ACHN (cell line): ENCODE measurements around the gene CRYBG3.

Source experiments
- DNase-seq: peaks from one replicate; pipeline ENCODE4 v3.0.0-alpha.2; 2015
- in situ Hi-C: cut with HindIII; loops from 2 replicates; pipeline ENCODE4 v1.10.0; 2017; ENCODE audit warnings: low sequenced_read_pairs, low pct_ligation_motif_present, low pct_unique_long_range_greater_than_20kb

CRYBG3 gene

GRCh38 chr3:97821774-97822358 is at the start of gene CRYBG3:
Gene CRYBG3, plus strand, starts transcription at chr3:97822011. Its CDS starts 196 bp downstream, at chr3:97822207.
- DNase-seq, result peak; percentile 83
- in situ Hi-C loops, result no loop called here

DNA sequence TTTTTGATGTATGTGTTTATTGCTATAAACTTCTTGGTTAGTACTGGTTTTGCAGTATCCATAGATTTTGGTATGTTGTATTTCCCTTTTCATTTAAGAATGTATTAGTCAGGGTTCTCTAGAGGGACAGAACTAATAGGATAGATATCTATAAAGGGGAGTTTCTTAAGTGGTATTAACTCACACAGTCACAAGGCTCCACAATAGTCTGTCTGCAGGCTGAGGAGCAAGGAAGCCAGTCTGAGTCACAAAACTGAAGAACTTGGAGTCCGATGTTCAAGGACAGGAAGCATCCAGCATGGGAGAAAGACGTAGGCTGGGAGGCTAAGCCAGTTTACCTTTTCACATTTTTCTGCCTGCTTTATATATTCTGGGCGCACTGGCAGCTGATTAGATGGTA is 48.9 kb upstream of the CRYBG3 start:
- in situ Hi-C loops, result no loop called here
- DNase-seq, result no peak

GRCh38 chr3:97778152-97778551 is 43.7 kb upstream of the CRYBG3 start:
- in situ Hi-C loops, result no loop called here
- DNase-seq, result no peak

DNA sequence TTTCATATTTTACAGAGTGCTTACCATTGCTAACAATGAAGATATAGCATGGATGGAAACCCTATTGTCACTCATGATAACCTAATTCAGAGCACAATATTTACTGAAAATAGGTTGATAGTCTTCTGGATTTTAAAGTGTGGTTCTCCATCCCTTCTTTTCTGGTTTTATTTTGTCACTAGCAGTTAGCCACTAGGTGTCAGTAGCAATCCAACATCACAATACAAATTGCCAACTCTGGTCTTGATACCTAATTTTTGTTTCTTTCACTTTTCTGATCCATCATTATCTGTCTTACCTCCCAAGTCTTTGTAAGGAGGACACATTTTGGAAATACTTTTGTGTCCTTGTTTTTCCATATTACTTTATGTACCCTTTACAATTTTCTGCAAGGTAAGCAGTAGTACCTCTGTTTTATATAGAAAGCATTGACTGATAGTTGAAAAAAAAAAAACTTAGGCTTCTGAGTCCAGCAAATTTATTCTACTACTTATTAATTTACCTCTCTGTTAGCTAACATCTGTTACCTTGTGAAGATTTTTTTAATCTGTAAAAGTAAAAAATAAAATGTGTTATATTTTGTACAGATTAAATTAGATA is 28.3 kb upstream of the CRYBG3 start:
- peak; percentile 52 for DNase-seq
- in situ Hi-C loops, result no loop called here

- no peak for DNase-seq
- in situ Hi-C loops, result no loop called here
Observed at GRCh38 chr3:97795951-97796350, 25.9 kb upstream of the CRYBG3 start.

GRCh38 chr3:97804471-97804870 is 17.3 kb upstream of the CRYBG3 start:
- DNase-seq, result no peak
- in situ Hi-C loops, result no loop called here

GRCh38 chr3:97810779-97811390 is 10.9 kb upstream of the CRYBG3 start:
- in situ Hi-C loops, result no loop called here
- no peak for DNase-seq

DNA sequence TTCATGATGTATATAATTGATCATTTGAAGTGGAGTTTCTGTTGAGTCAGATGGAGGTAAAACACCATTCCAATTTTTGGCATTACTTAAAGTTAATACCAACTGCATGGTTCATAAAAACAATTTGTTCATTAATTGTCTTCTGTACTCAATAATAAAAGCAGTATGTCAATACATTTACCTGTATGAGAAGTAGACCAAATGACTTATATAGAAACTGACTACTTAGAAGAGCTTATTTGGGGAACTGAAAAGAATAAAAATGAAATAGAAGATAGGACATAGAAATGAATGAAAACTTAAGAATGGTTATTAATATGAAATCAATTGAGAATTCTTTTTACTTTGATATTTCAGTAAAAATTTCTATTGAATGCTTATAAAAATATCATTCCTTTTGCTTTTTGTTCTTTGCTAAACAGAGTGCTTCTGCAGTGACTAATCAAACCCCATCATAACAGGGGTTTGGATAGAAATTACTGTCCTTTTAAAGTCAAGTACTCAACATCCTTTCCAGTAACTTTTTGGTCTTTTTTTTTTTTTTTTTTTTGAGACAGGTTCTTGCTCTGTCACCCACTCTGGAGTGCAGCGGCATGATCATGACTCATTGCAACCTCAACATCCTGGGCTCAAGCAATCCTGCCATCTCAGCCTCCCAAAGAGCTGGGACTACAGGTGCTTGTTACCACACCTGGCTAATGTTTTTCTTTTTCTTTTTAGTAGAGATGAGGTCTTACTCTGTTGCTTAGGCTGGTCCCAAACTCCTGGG is 6.5 kb upstream of the CRYBG3 start:
- in situ Hi-C loops, result no loop called here
- DNase-seq, result peak; percentile 49

DNA sequence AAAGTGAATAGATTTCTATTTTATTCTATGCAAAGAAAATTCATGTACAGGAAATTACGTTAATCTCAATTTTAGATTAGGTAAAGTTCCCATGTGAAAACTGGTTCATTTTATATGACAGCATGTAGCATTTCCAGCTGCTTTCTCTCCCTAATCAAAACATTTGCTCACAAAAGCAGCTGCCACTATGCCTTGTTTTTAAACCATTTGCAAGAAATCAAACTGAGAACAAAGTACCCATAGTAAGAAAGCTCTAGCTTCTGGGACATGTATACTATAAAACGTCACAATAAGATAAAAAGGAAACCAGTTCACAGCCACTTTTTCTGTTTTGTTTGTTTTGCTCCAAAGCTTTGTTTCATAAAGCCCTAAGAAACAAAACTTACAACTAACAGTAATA is 5.0 kb upstream of the CRYBG3 start:
- in situ Hi-C loops, result no loop called here
- DNase-seq, result no peak

GRCh38 chr3:97817965-97818364 is 3.8 kb upstream of the CRYBG3 start:
- in situ Hi-C loops, result no loop called here
- no peak for DNase-seq

DNA sequence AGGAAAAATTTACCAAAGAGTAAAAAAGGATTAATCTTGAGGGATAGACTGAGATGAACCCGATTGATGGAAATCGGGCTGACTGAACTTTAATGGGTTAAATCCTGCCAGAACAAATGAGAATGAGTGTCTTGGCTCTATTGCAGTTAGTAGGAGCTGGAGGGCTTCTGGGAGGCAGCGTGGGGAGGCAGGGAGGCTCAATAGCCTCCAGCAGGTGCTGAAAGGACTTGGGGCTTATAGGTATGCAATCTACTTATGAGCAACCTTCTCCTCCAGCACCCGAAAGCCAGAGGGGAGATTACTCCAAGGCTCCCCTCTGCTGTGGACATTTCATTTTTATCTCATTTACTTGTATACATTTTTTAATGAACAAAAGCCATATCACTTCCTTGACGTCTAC is 1.0 kb upstream of the CRYBG3 start:
- no peak for DNase-seq
- in situ Hi-C loops, result no loop called here

- peak; percentile 62 for DNase-seq
- in situ Hi-C loops, result no loop called here
Observed at GRCh38 chr3:97821287-97821773, 481 bp upstream of the CRYBG3 start.

- in situ Hi-C loops, result no loop called here
- peak; percentile 67 for DNase-seq
Observed at GRCh38 chr3:97822359-97822775, 556 bp downstream of the CRYBG3 start.

GRCh38 chr3:97823046-97824004 is 1.5 kb downstream of the CRYBG3 start:
- no peak for DNase-seq
- in situ Hi-C loops, result no loop called here

DNA sequence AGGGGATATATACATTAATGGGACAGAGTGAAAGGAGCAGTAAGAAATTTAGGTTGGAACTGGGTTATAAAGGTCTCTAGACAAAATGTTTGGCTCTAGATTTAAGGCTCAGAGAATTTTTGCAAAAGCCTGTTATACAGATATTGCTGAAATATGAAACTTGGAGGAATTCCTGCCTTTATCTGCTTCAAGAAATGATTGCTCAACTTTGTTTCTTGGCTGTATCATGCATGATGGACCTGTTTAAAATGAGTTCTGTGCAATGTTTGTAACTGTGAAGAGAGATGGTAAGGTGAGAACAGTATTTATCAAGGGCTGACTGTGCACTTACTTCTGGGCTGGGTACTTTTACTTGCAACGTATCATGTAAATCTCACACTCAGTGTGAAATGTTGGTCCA is 3.3 kb downstream of the CRYBG3 start:
- in situ Hi-C loops, result no loop called here
- DNase-seq, result no peak

GRCh38 chr3:97827741-97828471 is 6.1 kb downstream of the CRYBG3 start:
- DNase-seq, result no peak
- in situ Hi-C loops, result no loop called here

GRCh38 chr3:97829198-97829597 is 7.4 kb downstream of the CRYBG3 start:
- in situ Hi-C loops, result no loop called here
- no peak for DNase-seq

DNA sequence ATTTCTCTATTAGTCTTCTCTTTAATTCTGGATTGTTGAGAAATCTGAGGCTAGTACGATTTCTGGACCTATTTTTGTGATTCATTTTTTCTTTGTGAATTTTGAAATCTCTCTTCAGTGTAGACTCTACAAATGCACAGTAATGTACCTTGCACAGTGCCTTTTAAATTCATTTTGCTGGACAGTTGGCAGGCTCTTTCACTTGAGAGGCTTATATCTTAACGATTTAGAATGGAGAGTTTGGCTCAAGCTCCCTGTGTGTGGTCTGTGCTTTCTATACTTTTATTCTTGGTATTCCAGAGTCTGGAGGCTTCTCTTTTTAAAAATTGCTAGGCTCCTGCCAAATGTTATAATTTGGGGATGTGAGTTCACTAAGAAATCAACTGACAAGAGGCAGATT is 8.8 kb downstream of the CRYBG3 start:
- in situ Hi-C loops, result no loop called here
- no peak for DNase-seq
